ENCODE results near the gene FOXJ3. TPM values are rescaled to one million over a fixed set of nuclear protein-coding genes. Genes with fewer than 3 reads are reported as not detected.

Gene FOXJ3
- 15.1 and 21.5 TPM in 2 replicates for total RNA-seq

GRCh38 chr1:42335050-42335808, at the start of gene FOXJ3:
Gene FOXJ3 (minus strand): TSS chr1:42335235. CDS start chr1:42311093, 24,142 bp downstream.

GRCh38 chr1:42380586-42381279, 45.7 kb upstream of the FOXJ3 start, which contains the start of gene RIMKLA:
Gene RIMKLA (plus strand): TSS chr1:42380792. CDS start chr1:42380935, 143 bp downstream.

GRCh38 chr1:42164551-42165420, 170.2 kb downstream of the FOXJ3 start, which contains the start of gene GUCA2A:
Gene GUCA2A (minus strand): TSS chr1:42164745. CDS start chr1:42164712, 33 bp downstream.

GRCh38 chr1:42152907-42153600, 182.0 kb downstream of the FOXJ3 start, which contains the start of gene GUCA2B:
Gene GUCA2B (plus strand): TSS chr1:42153410. CDS start chr1:42153451, 41 bp downstream.

Other genes with a start within 250 kb of the FOXJ3 start
- gene GUCA2B, start 181.8 kb downstream of the FOXJ3 start, total RNA-seq = not detected in 2 replicates
- not detected in 2 replicates for gene GUCA2A, start 170.5 kb downstream of the FOXJ3 start, total RNA-seq
- under 0.01 TPM in 2 replicates for gene RIMKLA, start 45.6 kb upstream of the FOXJ3 start, total RNA-seq
- 0.27 and 0.28 TPM in 2 replicates for gene ZMYND12, start 120.8 kb upstream of the FOXJ3 start, total RNA-seq
- 19.3 and 23.9 TPM in 2 replicates for gene PPCS, start 121.3 kb upstream of the FOXJ3 start, total RNA-seq
- 0.27 and 0.85 TPM in 2 replicates for gene CCDC30, start 128.1 kb upstream of the FOXJ3 start, total RNA-seq

Data from endothelial cell of coronary artery (primary cell).